IMR-90 (cell line): ENCODE results near the gene CHST1. TPM values are rescaled to one million over a fixed set of nuclear protein-coding genes. Genes with fewer than 3 reads are reported as not detected.

Experiments used
- ATAC-seq: fragments of 200-7000 bp; cut with Tn5 transposase; 2 replicates; pipeline ENCODE4 v1.9.1; 2020; ENCODE audit warnings: low read depth, mild to moderate bottlenecking, moderate library complexity
- BruUV-seq: library from RNA; stranded (reverse); fragments of 400-500 nt; replicated peaks from 2 replicates; lab custom pipeline; 2021; lab: Mats Ljungman, UMichigan
- CTCF ChIA-PET: fragments of 300-600 bp; formaldehyde crosslinking; extraction: SDS; loops from one replicate; lab custom pipeline; 2021; ENCODE audit warnings: antibody characterized with exemption; lab: Yijun Ruan, JAX
- POLR2A ChIA-PET: fragments of 300-600 bp; sonication (Branson Sonifier 250); formaldehyde crosslinking; loops from one replicate; lab custom pipeline; 2022; ENCODE audit warnings: antibody characterized with exemption; ENCODE audit not compliant: unreplicated experiment; lab: Charles Lee
- DNase-seq: peaks from one replicate; pipeline ENCODE4 v3.0.0; 2013
- H2AFZ ChIP-seq: replicated peaks from 2 replicates; pipeline ENCODE3; 2013; ENCODE audit warnings: low read length, mild to moderate bottlenecking; ENCODE audit not compliant: poor library complexity
- H2AK5ac ChIP-seq: 2 replicates; pipeline ENCODE4 v1.6.1; 2013; ENCODE audit warnings: low read depth, low read length, inconsistent platforms
- H2AK9ac ChIP-seq: replicated peaks from 2 replicates; pipeline ENCODE3; 2013; ENCODE audit warnings: mild to moderate bottlenecking, low read depth, low read length, moderate library complexity; ENCODE audit not compliant: poor library complexity
- H2BK120ac ChIP-seq: 2 replicates; pipeline ENCODE4 v1.6.1; 2013; ENCODE audit warnings: low read depth, low read length, inconsistent platforms
- H2BK15ac ChIP-seq: 3 replicates; pipeline ENCODE4 v1.6.1; 2013; ENCODE audit warnings: low read depth, low read length, inconsistent platforms
- H2BK20ac ChIP-seq: 2 replicates; pipeline ENCODE4 v1.6.1; 2013; ENCODE audit warnings: low read depth, mild to moderate bottlenecking, inconsistent platforms, low read length, moderate library complexity
- H2BK5ac ChIP-seq: 2 replicates; pipeline ENCODE4 v1.6.1; 2013; ENCODE audit warnings: mild to moderate bottlenecking, low read depth, low read length, inconsistent platforms; ENCODE audit not compliant: poor library complexity, severe bottlenecking
- H3K14ac ChIP-seq: replicated peaks from 2 replicates; pipeline ENCODE4 v1.6.1; 2013; ENCODE audit warnings: low read depth, low read length, inconsistent platforms
- H3K18ac ChIP-seq: 2 replicates; pipeline ENCODE4 v1.6.1; 2013; ENCODE audit warnings: low read depth, low read length, control low read depth
- H3K23ac ChIP-seq: 2 replicates; pipeline ENCODE4 v1.6.1; 2013; ENCODE audit warnings: low read depth, low read length, inconsistent platforms
- H3K27ac ChIP-seq: 2 replicates; pipeline ENCODE4 v1.5.1; 2013; ENCODE audit warnings: mild to moderate bottlenecking, control low read depth, low read length; ENCODE audit not compliant: insufficient read depth
- H3K27me3 ChIP-seq: 2 replicates; pipeline ENCODE4 v1.6.1; 2013; ENCODE audit warnings: low read length; ENCODE audit not compliant: control insufficient read depth, insufficient read depth
- H3K36me3 ChIP-seq: 2 replicates; pipeline ENCODE4 v1.6.1; 2013; ENCODE audit warnings: low read length, mixed read lengths; ENCODE audit not compliant: control insufficient read depth, insufficient read depth
- H3K4ac ChIP-seq: 2 replicates; pipeline ENCODE4 v1.6.1; 2013; ENCODE audit warnings: low read depth, low read length, inconsistent platforms
- H3K4me1 ChIP-seq: 2 replicates; pipeline ENCODE4 v1.6.1; 2013; ENCODE audit warnings: low read length, mixed read lengths; ENCODE audit not compliant: control insufficient read depth, insufficient read depth
- H3K4me2 ChIP-seq: 2 replicates; pipeline ENCODE4 v1.6.1; 2013; ENCODE audit warnings: low read depth, mild to moderate bottlenecking, control low read depth, low read length, moderate library complexity
- H3K4me3 ChIP-seq: 2 replicates; pipeline ENCODE4 v1.5.1; 2013; ENCODE audit warnings: low read depth, mild to moderate bottlenecking, control low read depth, low read length, moderate library complexity; ENCODE audit not compliant: insufficient read depth
- H3K56ac ChIP-seq: 2 replicates; pipeline ENCODE4 v1.6.1; 2013; ENCODE audit warnings: low read length, inconsistent platforms; ENCODE audit not compliant: insufficient read depth; ENCODE audit errors: extremely low read depth
- H3K79me1 ChIP-seq, 2 experiments: 2 replicates each; pipeline ENCODE4 v1.6.1; 2013; ENCODE audit warnings: low read length in 2 of 2, inconsistent platforms in 1 of 2, low read depth in 1 of 2
- H3K9ac ChIP-seq: 2 replicates; pipeline ENCODE4 v1.6.1; 2013; ENCODE audit warnings: low read depth, low read length, control low read depth
- H3K9me1 ChIP-seq: 2 replicates; pipeline ENCODE4 v1.6.1; 2013; ENCODE audit warnings: low read length, inconsistent platforms; ENCODE audit not compliant: insufficient read depth
- H3K9me3 ChIP-seq: 2 replicates; pipeline ENCODE4 v1.6.1; 2013; ENCODE audit warnings: low read length; ENCODE audit not compliant: control insufficient read depth, insufficient read depth
- H4K20me1 ChIP-seq: 2 replicates; pipeline ENCODE4 v1.6.1; 2013; ENCODE audit warnings: low read length, inconsistent platforms; ENCODE audit not compliant: insufficient read depth
- H4K5ac ChIP-seq: 2 replicates; pipeline ENCODE4 v1.6.1; 2013; ENCODE audit warnings: mild to moderate bottlenecking, low read depth, low read length, control low read depth
- H4K8ac ChIP-seq, 2 experiments: 2 replicates each; pipeline ENCODE4 v1.6.1; 2013; ENCODE audit warnings: low read depth in 2 of 2, low read length in 2 of 2, control low read depth in 1 of 2, inconsistent platforms in 1 of 2
- H4K91ac ChIP-seq: 2 replicates; pipeline ENCODE4 v1.6.1; 2013; ENCODE audit warnings: low read depth, low read length, inconsistent platforms; ENCODE audit not compliant: insufficient read depth
- BHLHE40 ChIP-seq: fragments of 150-350 bp; IDR thresholded peaks from 2 replicates; pipeline ENCODE4 v1.6.1; 2016; ENCODE audit warnings: mild to moderate bottlenecking, low read depth, low read length
- CEBPB ChIP-seq: IDR thresholded peaks from 2 replicates; pipeline ENCODE4 v1.6.1; 2012; ENCODE audit warnings: low read depth, low read length, improper control_type of control experiment
- CHD1 ChIP-seq: IDR thresholded peaks from 2 replicates; pipeline ENCODE4 v1.6.1; 2012; ENCODE audit warnings: low read depth, low read length, improper control_type of control experiment
- ELK1 ChIP-seq: fragments of 150-350 bp; IDR thresholded peaks from 2 replicates; pipeline ENCODE4 v1.6.1; 2016; ENCODE audit warnings: low read depth, mild to moderate bottlenecking, low read length, moderate library complexity, borderline replicate concordance
- FOS ChIP-seq: fragments of 150-350 bp; IDR thresholded peaks from 2 replicates; pipeline ENCODE4 v1.6.1; 2016; ENCODE audit warnings: low read depth, low read length
- MAFK ChIP-seq: IDR thresholded peaks from 2 replicates; pipeline ENCODE4 v1.6.1; 2012; ENCODE audit warnings: low read depth, low read length, improper control_type of control experiment
- NFE2L2 ChIP-seq: fragments of 150-350 bp; IDR thresholded peaks from 2 replicates; pipeline ENCODE4 v1.6.1; 2016; ENCODE audit warnings: low read depth, mild to moderate bottlenecking, low read length
- RAD21 ChIP-seq: IDR thresholded peaks from 2 replicates; pipeline ENCODE4 v1.6.1; 2012; ENCODE audit warnings: low read length, improper control_type of control experiment
- RFX5 ChIP-seq: IDR thresholded peaks from 2 replicates; pipeline ENCODE4 v1.8.0; 2012; ENCODE audit warnings: low read depth, mild to moderate bottlenecking, low read length, moderate library complexity
- SMC3 ChIP-seq: fragments of 150-350 bp; IDR thresholded peaks from 2 replicates; pipeline ENCODE4 v1.6.1; 2016; ENCODE audit warnings: low read depth, mild to moderate bottlenecking, antibody characterized with exemption, low read length, moderate library complexity
- USF2 ChIP-seq: fragments of 150-350 bp; IDR thresholded peaks from 2 replicates; pipeline ENCODE4 v1.6.1; 2017; ENCODE audit warnings: mild to moderate bottlenecking, antibody characterized with exemption, low read length, low read depth
- WGBS, 2 experiments: methylation state at CpG; one replicate each; pipeline versions ENCODE4 v1.1.5 to v1.1.7; 2013; ENCODE audit warnings: missing lambda C conversion rate in 2 of 2; ENCODE audit not compliant: insufficient read length in 1 of 2; ENCODE audit errors: extremely low coverage in 2 of 2; 5-methylcytosine and 5-hydroxymethylcytosine counted together
- dilution Hi-C: fragments of 300-500 bp; cut with HindIII; formaldehyde crosslinking; loops from one replicate; pipeline ENCODE4 v1.14.3; 2018; ENCODE audit warnings: low sequenced_read_pairs; ENCODE audit not compliant: unreplicated experiment
- in situ Hi-C: fragments of 300-500 bp; cut with MboI; formaldehyde crosslinking; loops from 3 replicates; pipeline ENCODE4 v1.14.3; 2019; ENCODE audit warnings: low sequenced_read_pairs, inconsistent platforms, mixed read lengths
- intact Hi-C: fragments of 100-400 bp; cut with micrococcal nuclease; formaldehyde crosslinking; loops from 2 replicates; pipeline ENCODE4 v1.10.0; 2022
- polyA plus RNA-seq, 3 experiments: library from polyadenylated mRNA; depleted of rRNA; stranded (reverse); fragments of >200 nt; gene quantifications; 2 replicates each; pipeline ENCODE4 v1.2.3, GENCODE V29; 2012; ENCODE audit warnings: low replicate concordance in 1 of 3
- total RNA-seq: library from RNA; depleted of rRNA; stranded (reverse); fragments of >200 nt; gene quantifications from 2 replicates; pipeline ENCODE4 v1.2.3, GENCODE V29; 2012

The CHST1 gene
- total and polyA plus RNA-seq, 2 of the 4 experiments (the other 2 are of a cell fraction) = 0.21 TPM; not detected in 1

GRCh38 chr11:45673441-45673840 is 8.0 kb upstream of the CHST1 start:
- 17% methylated on average over 1 of the region's 4 CpGs; no CpG with 5 or more reads in 1 of the 2 experiments for WGBS, 2 experiments
- ATAC-seq = no peak
- dilution Hi-C loops = no loop called here

More at GRCh38 chr11:45673441-45673840, 8.0 kb upstream of the CHST1 start:
- Histone ChIP-seq H4K20me1 (no peaks in the 10 kb centered on the region), H3K79me1 (no peaks in the 10 kb centered on the region), H3K9me1 (no peaks in the 10 kb centered on the region), H4K8ac (no peak overlapping the region), H3K23ac (no peak overlapping the region), H2BK20ac (no peak overlapping the region), H3K36me3 (no peaks in the 10 kb centered on the region), H3K4me1 (no peaks in the 10 kb centered on the region), H3K56ac (no peak overlapping the region), H2AFZ (no peak overlapping the region), H3K9me3 (no peaks in the 10 kb centered on the region), H3K9ac (no peak overlapping the region), H2AK9ac (no peak overlapping the region), H4K91ac (no peak overlapping the region), H3K27ac (no peak overlapping the region), H3K27me3 (peaks cover 4% of the 10 kb centered on the region; the same call in 1 of the 2 replicates), H2BK15ac (no peak overlapping the region), H3K18ac (no peak overlapping the region), H3K14ac (no peak overlapping the region), H2BK5ac (no peak overlapping the region), H3K4ac (no peak overlapping the region), H2AK5ac (no peak overlapping the region), H3K4me2 (no peak overlapping the region), H4K5ac (no peak overlapping the region), H3K4me3 (no peak overlapping the region), H2BK120ac (no peak overlapping the region)
- in situ Hi-C loops (no loop called here), intact Hi-C loops (no loop called here)
- ChIA-PET POLR2A (no interaction called here), CTCF (no interaction called here)
- DNase-seq = no peak
- no peak for TF ChIP-seq SMC3
- no peak for TF ChIP-seq ELK1
- no peak for TF ChIP-seq NFE2L2
- TF ChIP-seq CHD1 = no peak
- no peak for TF ChIP-seq USF2
- TF ChIP-seq RFX5 = no peak
- TF ChIP-seq RAD21 = no peak
- TF ChIP-seq MAFK = no peak
- TF ChIP-seq BHLHE40 = no peak
- no peak for TF ChIP-seq FOS
- no peak for TF ChIP-seq CEBPB
- BruUV-seq = no TSS peak
